ENCODE measurements around the gene GORASP1.

The GORASP1 gene

DNA sequence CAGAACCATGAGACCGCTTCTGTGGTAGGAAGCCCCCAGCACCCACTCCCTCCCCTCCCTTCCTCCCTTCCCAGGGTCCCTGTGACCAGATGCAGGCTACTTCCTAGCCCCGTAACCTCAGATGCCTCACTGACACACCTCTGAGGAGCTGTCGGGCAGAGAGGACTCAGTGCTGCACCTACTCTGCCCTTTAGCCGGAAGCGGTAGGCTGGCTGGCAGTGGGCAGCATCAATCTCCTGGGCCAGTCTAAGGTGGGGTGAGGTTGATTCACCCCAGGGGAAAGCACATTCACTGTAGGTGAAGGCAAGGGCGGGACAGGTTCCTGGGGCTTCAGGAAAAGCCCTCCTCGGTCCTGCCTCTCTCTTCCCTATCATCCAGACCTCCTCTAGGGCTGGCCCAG, 26.9 kb upstream of the GORASP1 start:
- no peaks in the 10 kb centered on the region for H3K9me3 ChIP-seq (ENCODE audit: control insufficient read depth, insufficient read depth, low read length)
- H3K9ac ChIP-seq (ENCODE audit: low read depth, low read length), result no peak overlapping the region
- no peaks in the 10 kb centered on the region for H3K4me1 ChIP-seq (ENCODE audit: insufficient read depth, low read length)
- no peaks in the 10 kb centered on the region for H3K36me3 ChIP-seq (ENCODE audit: insufficient read depth, low read length)

DNA sequence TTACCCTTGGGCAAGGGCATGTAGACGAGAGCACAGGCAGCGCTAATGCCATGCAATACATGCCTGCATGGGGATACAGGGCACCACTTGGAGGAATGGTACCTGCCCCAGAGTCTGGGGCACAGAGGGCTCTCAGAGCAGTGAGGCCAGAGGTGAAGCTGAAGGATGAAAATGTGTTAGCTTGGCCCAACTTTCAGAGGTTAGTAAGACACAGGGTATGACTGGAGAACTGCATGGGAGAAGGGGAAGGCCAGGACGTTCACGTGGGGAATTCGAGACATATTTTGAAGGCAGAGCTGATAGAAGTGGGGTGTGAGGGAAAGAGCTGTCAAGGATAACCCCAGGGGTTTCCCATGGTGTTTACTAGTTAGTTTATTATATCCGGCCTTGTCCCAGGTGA, 26.4 kb upstream of the GORASP1 start:
- no peaks in the 10 kb centered on the region for H3K9me3 ChIP-seq (ENCODE audit: control insufficient read depth, insufficient read depth, low read length)
- no peak overlapping the region for H3K9ac ChIP-seq (ENCODE audit: low read depth, low read length)

DNA sequence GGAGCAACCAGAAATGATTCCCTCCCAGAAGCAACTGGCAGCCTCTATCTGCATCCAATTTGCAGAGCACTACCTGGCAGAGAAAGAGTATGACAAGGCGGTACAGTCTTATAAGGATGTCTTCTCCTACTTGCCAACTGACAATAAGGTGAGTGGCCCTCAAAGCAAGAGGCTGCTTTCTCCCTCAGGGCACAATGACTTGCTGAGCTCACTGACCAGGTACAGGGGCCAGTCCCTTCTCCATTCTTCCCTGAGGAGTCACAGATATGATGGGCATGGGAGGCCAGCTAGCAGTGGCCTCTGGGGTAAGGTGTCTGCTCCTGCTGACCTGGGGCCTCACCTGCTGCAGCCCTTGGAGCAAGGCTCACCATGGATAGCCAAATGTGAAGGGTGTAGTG, 25.7 kb upstream of the GORASP1 start:
- H3K9ac ChIP-seq (ENCODE audit: low read depth, low read length), result no peak overlapping the region
- no peaks in the 10 kb centered on the region for H3K4me1 ChIP-seq (ENCODE audit: insufficient read depth, low read length)
- H3K9me3 ChIP-seq (ENCODE audit: control insufficient read depth, insufficient read depth, low read length), result no peaks in the 10 kb centered on the region
- H3K36me3 ChIP-seq (ENCODE audit: insufficient read depth, low read length), result no peaks in the 10 kb centered on the region

More for the DNA sequence above, 26.4 kb upstream of the GORASP1 start:
- Histone ChIP-seq H3K4me1 (ENCODE audit: insufficient read depth, low read length) (no peaks in the 10 kb centered on the region), H3K36me3 (ENCODE audit: insufficient read depth, low read length) (no peaks in the 10 kb centered on the region)

DNA sequence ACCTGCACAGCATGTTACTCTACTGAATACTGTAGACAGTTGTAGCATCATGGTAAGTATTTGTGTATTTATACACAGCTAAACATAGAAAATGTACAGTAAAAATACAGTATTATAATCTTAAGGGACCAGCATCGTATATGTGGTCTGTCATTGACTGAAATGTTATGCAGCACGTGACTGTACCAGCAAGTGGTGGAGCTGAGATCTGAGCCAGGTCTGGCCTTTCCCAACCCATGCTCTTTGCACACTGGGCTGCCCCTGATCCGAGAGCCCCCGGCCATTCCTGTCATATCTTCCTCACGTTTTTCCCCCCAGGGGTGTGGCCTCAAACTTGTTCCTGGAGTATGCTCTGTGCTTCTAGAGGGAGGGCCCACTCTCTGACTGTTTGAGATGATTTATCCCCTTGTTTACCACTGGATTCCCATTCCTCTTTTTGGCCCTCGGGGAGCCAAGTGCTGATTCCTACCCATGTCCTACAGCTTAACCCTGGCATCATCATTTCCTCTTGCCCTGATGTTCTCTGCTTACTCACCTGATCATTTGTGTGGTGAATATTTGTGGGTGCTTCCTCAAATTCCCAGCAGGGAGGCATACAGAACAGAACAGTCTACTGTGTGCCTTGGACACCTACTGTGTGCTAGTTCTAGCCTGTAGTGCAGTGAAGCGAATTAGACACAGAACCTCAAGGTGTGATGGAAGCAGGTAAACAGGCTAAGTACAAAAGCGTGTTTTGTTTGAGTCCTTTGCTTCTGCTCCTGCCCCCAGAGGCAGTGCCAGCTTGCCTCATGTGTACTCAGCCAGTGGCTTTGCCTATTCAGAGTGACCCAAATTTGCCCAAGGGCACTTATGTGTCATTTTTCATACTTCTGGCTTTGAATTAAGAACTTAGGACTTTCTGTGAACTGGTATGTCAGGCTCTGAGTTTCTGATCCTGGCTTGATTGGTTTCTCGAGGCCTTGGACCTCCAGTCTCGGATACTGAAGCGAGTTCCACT, 25.0 kb upstream of the GORASP1 start:
- H3K9ac ChIP-seq (ENCODE audit: low read depth, low read length), result no peak overlapping the region
- no peaks in the 10 kb centered on the region for H3K4me1 ChIP-seq (ENCODE audit: insufficient read depth, low read length)
- no peaks in the 10 kb centered on the region for H3K36me3 ChIP-seq (ENCODE audit: insufficient read depth, low read length)
- no peaks in the 10 kb centered on the region for H3K9me3 ChIP-seq (ENCODE audit: control insufficient read depth, insufficient read depth, low read length)

DNA sequence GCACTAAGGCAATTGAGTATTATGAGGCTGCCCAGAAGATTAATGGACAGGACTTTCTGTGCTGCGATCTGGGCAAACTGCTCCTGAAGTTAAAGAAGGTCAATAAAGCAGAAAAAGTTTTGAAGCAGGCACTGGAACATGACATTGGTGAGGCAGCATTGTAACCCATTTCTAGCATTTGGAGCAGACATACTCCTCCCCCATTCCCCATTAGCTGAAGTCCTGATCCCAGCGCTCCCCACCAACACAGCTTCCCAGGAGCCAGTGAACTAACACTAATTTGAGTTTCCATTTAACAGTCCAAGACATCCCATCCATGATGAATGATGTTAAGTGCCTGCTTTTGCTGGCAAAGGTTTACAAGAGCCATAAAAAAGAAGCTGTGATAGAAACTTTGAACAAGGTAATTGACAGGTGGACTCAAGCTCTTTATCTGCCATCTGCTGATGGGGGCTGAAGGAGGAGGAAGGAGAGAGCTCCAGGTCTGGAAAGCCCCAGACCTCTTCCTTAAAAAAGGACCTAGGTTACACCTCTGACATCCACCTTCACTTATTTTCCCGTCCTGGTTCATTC, 23.4 kb upstream of the GORASP1 start:
- H3K36me3 ChIP-seq (ENCODE audit: insufficient read depth, low read length), result no peaks in the 10 kb centered on the region
- H3K9ac ChIP-seq (ENCODE audit: low read depth, low read length), result no peak overlapping the region
- no peaks in the 10 kb centered on the region; the same call in 1 of the 2 replicates for H3K4me1 ChIP-seq (ENCODE audit: insufficient read depth, low read length)
- H3K9me3 ChIP-seq (ENCODE audit: control insufficient read depth, insufficient read depth, low read length), result no peaks in the 10 kb centered on the region

DNA sequence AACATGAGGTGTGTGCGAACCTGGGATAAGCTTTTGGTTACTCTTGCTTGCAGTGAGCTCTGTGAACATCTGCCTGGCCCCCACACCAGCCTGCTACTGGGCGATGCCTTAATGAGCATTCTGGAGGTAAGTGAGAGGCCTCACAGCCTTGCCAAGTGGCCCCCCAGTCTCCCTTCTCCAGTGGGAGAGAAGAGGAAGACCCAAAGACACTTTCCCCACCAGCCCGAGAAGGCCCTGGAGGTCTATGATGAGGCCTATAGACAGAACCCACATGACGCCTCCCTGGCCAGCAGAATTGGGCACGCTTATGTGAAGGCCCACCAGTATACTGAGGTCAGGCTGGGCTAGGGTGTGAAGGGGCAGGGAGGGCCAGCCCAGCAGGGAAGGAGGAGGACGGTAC, 22.6 kb upstream of the GORASP1 start:
- H3K9ac ChIP-seq (ENCODE audit: low read depth, low read length), result no peak overlapping the region
- H3K4me1 ChIP-seq (ENCODE audit: insufficient read depth, low read length), result no peaks in the 10 kb centered on the region; the same call in 1 of the 2 replicates
- no peaks in the 10 kb centered on the region for H3K9me3 ChIP-seq (ENCODE audit: control insufficient read depth, insufficient read depth, low read length)

DNA sequence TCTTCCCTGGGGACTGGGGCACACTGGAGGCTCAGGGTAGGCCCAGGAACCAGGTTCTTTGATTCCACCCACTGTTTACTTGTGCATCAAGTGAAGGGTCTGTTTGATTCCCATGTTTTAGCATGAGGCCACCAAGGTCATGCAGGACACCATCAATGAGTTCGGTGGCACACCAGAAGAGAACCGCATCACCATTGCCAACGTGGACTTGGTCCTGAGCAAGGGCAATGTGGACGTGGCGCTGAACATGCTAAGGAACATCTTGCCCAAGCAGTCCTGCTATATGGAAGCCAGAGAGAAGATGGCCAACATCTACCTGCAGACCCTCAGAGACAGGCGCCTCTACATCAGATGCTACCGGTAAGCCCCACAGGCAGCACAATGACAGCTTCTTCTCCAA, 21.5 kb upstream of the GORASP1 start:
- no peaks in the 10 kb centered on the region for H3K36me3 ChIP-seq (ENCODE audit: insufficient read depth, low read length)
- no peak overlapping the region for H3K9ac ChIP-seq (ENCODE audit: low read depth, low read length)
- H3K4me1 ChIP-seq (ENCODE audit: insufficient read depth, low read length), result no peaks in the 10 kb centered on the region; the same call in 1 of the 2 replicates
- H3K9me3 ChIP-seq (ENCODE audit: control insufficient read depth, insufficient read depth, low read length), result no peaks in the 10 kb centered on the region

More for the DNA sequence above, 22.6 kb upstream of the GORASP1 start:
- H3K36me3 ChIP-seq (ENCODE audit: insufficient read depth, low read length), result no peaks in the 10 kb centered on the region

DNA sequence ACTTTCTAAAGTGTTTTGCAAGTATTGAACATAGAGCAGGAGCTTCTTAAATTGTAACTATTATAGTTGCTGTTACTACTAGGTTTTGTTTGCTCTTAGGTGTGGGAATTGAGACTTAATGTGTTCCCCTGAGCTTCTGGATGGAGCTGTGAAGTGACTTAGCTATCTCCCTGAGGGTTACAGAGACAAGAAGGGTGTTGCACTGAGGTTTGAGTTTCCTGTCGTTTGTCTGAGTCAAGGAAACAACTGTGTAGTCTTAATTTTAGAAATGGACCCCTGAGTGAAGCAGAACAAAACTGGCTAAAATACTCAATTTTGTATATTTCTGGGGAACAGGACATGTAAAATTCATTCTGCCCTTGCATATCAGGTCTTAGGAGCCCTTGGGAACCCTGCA, 20.5 kb upstream of the GORASP1 start:
- Histone ChIP-seq H3K4me1 (ENCODE audit: insufficient read depth, low read length) (no peaks in the 10 kb centered on the region; the same call in 1 of the 2 replicates), H3K9me3 (ENCODE audit: control insufficient read depth, insufficient read depth, low read length) (no peaks in the 10 kb centered on the region), H3K36me3 (ENCODE audit: insufficient read depth, low read length) (no peaks in the 10 kb centered on the region), H3K9ac (ENCODE audit: low read depth, low read length) (no peak overlapping the region)

DNA sequence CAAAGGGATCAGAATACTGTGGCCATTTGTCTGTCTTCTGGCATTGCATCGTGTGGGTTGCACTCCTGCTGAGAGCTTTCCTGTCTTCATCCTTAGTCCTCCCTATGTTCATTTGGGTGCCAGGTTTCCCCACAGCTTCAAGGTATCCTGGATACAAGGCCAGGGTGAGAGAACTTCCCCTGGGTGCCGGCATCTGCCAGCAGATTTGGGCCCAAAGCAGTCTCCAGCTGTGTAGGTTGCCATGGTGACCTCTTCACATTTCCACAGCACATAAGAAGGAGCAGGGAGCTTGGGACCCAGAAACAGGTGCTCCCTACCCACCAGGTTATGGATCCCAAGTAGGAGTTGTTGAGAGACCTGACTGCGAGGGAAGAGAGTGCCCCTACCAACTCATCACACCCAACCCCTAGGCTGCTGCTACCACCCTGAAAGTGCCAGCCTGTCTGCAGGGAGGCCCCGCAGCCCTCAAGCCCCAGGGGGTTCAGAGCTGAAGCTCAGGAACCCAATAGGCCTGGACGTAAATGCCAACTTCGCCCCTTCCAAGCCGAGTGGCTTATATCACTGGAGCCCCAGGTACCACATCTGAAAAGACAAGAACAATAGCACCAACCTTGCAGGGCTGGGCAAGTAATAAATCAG, 20.0 kb upstream of the GORASP1 start:
- no peaks in the 10 kb centered on the region for H3K36me3 ChIP-seq (ENCODE audit: insufficient read depth, low read length)
- no peaks in the 10 kb centered on the region for H3K9me3 ChIP-seq (ENCODE audit: control insufficient read depth, insufficient read depth, low read length)
- H3K9ac ChIP-seq (ENCODE audit: low read depth, low read length), result no peak overlapping the region
- no peaks in the 10 kb centered on the region; the same call in 1 of the 2 replicates for H3K4me1 ChIP-seq (ENCODE audit: insufficient read depth, low read length)

DNA sequence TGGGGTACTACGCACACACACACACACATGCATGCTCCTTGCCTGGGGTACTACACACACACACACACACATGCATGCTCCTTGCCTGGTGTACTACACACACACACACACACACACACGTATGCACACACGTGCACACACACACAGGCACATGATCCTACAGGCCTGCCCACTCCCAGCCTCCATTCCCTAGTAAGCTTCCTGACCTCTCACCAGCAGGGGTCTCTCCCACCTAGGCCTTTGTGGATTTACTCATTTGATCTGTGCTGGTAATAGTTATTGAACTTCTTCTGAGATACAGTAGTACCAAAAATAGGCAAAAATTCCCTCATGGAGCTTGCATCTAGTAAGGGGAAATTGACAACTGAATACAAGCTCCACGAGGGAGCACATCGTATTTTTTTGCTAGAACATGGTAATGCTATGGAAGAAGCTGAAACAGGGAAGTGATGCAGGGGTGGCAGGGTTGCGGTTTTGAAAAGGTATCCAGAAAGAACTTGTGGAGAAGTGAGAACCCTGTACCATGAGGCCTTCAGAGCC, 19.2 kb upstream of the GORASP1 start:
- no peaks in the 10 kb centered on the region; the same call in 1 of the 2 replicates for H3K4me1 ChIP-seq (ENCODE audit: insufficient read depth, low read length)
- no peak overlapping the region for H3K9ac ChIP-seq (ENCODE audit: low read depth, low read length)
- no peaks in the 10 kb centered on the region for H3K9me3 ChIP-seq (ENCODE audit: control insufficient read depth, insufficient read depth, low read length)
- H3K36me3 ChIP-seq (ENCODE audit: insufficient read depth, low read length), result no peaks in the 10 kb centered on the region

DNA sequence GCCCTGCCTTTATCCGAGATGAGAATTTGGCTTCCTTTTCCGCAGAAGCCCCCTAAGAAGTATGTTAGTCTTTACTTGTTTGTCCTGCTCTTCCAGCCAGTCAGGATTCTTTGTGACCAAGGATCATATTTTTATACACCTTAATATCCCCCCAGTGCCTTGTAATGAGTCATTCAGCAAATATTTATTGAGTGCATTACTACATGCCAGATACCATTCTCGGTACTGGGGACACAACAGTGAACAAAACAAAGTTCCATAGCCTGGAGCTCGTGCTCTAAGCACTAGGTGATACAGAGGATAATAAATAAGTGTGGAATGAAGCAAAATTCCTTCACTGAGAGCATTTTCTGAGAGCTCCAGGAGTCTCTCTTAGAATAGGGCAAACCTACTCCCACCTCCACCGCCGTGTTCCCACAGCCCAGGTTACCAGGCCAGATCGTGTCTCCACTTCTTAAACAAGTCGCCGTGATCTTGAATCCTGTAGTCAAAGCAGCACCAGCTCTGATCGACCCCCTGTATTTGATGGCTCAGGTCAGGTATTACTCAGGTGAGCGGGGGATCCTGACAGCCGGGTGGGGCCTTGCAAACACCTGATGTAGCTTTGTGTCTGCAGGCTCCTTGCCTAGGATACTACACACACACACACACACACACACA, 18.5 kb upstream of the GORASP1 start:
- Histone ChIP-seq H3K4me1 (ENCODE audit: insufficient read depth, low read length) (no peaks in the 10 kb centered on the region; the same call in 1 of the 2 replicates), H3K9me3 (ENCODE audit: control insufficient read depth, insufficient read depth, low read length) (no peaks in the 10 kb centered on the region), H3K9ac (ENCODE audit: low read depth, low read length) (no peak overlapping the region), H3K36me3 (ENCODE audit: insufficient read depth, low read length) (no peaks in the 10 kb centered on the region)

DNA sequence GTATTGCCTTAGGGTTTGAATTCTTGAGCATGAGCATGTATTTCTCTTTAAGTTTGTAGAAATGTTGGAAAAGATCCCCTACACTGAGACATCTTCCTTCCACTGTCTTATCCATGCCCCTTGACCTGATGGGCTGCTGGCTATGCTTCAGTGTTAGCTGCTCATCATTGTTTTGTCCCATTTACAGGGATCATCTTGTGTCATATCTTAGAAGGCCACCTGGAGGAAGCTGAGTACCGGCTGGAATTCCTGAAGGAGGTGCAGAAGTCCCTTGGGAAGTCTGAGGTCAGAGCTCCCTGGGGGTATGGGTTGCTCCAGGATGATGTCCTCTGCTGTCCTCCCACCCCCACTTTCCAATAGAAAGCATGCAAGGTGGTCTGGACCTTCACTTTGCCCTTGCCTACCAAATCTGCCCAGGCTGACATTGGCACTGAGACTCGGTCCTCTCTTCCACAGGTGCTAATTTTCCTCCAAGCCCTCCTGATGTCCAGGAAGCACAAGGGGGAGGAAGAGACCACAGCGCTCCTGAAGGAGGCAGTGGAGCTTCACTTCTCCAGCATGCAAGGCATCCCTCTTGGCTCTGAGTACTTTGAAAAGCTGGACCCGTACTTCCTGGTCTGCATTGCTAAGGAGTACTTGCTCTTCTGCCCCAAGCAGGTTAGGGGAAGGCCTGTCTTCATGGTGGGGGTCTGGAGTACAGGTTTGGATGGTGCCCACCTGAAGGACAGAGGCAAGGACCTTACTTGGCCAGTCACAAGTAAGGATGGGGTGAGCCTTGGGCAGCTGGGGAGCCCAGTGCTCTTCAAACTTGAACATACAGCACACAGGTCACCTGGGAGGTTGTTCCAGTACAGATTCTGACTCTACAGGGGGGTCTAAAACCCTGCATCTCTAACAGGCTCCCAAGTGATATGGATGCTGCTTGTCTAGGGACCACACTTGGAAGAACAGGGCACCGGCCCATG, 17.7 kb upstream of the GORASP1 start:
- no peaks in the 10 kb centered on the region for H3K9me3 ChIP-seq (ENCODE audit: control insufficient read depth, insufficient read depth, low read length)
- no peaks in the 10 kb centered on the region for H3K36me3 ChIP-seq (ENCODE audit: insufficient read depth, low read length)
- no peaks in the 10 kb centered on the region; the same call in 1 of the 2 replicates for H3K4me1 ChIP-seq (ENCODE audit: insufficient read depth, low read length)
- no peak overlapping the region for H3K9ac ChIP-seq (ENCODE audit: low read depth, low read length)

DNA sequence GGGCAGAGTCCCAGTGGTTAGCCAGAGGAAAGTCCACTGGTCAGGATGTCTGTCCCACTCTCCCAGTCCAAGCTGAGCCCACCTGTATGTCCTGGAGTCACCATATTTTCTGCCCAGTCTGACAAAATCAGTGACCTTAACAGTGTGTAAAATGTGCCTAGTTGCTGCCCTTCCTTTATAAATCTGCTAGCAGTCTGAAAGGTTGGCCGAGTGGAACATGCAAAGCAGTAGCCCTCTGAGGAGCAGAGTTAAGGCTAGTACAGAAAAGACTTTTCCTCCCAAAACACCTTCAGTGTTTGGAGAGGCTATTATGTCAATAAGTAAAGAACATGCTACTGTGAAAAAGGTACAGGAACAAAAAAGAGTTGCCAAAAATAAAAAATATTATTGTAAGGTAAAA, 15.4 kb upstream of the GORASP1 start:
- H3K9me3 ChIP-seq (ENCODE audit: control insufficient read depth, insufficient read depth, low read length), result no peaks in the 10 kb centered on the region
- H3K36me3 ChIP-seq (ENCODE audit: insufficient read depth, low read length), result no peaks in the 10 kb centered on the region
- no peak overlapping the region for H3K9ac ChIP-seq (ENCODE audit: low read depth, low read length)
- H3K4me1 ChIP-seq (ENCODE audit: insufficient read depth, low read length), result no peaks in the 10 kb centered on the region; the same call in 1 of the 2 replicates

Measured in ES-I3 (cell line).